ENCODE measurements around the gene GARIN5B.

Gene GARIN5B

DNA sequence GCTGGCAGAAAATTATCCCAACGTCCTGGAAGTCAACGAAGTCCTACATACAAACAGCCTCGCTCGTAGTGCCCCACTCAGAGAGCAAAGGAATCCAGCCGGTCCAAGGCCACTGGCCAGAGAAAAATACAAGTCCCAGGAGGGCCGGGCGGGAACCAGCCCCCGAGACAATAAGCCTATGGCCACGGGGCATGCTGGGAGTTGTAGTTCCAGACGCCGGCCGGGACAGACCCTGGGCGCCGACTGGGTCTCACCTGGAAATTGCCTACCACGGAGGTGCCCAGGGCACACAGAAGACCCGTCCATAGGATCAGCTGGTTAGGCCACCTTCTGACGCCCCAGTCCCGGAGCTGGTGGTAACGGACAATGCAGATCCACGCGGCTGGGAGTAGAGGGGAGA is 43.3 kb downstream of the GARIN5B start:
- no peak for DNase-seq

DNA sequence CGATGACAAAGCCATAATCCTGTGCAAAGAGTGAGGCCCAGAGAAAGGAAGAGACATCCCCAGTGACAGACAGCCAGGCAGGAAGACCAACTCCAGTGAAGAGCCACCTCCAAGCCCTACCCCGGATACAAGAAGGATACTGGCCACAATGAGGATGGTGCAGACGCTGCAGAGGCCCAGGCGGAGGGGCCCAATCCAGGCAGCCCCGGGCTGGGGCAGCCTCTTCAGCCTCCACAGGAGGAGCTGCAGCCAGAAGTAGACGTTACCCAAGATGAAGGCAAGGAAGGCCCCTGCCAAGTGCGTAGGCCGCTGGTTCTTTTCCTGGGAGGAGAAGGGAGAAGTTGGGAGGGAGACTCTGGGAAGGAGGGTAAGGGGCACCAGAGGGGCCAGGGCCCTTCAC is 46.4 kb downstream of the GARIN5B start:
- no peak for DNase-seq

DNA sequence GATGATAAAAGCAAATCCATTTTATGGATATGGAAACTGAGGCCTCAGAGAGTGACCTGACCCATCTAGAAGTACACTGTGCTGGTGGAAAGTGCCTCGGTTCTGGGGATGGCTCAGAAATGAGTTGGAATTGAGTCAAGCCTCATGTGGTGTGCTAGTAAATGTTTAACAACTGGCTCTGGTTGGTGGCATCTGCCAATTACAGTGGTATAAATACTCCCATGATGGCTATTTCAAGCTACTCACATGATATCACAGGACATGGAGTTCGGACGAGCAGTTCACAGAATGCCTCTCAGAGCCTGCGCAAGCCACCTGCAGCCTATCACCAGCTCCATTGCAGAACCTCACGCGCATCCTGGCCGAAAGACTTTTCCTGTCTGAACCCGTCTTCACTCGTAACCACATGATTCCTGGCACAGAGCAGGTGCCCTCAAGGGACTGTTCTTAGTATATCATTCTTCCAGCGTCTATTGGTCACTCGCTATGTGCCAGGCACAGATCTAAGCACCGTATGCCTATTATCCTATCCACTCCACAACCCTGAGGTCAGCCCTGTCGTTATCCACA is 47.0 kb downstream of the GARIN5B start:
- DNase-seq: no peak

DNA sequence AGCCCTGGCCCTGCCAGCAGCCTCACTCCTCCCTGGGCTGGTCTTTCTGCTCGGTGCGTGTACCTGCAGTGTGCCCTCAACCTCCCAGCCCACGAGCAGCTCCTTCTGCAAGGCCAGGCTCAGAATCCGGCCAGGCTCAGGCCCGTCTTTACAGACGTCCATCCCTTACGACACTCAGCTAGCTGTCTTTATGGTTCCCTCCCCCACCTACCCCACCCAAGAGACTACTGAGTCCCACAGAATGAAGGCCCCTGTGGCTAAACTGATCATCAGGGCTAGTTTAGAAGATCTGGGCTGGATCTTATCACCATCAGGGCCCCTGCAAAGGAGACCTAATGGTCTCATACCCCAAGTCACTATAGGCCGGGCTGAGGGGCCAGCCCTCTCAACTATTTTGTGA is 48.7 kb downstream of the GARIN5B start:
- DNase-seq: no peak

DNA sequence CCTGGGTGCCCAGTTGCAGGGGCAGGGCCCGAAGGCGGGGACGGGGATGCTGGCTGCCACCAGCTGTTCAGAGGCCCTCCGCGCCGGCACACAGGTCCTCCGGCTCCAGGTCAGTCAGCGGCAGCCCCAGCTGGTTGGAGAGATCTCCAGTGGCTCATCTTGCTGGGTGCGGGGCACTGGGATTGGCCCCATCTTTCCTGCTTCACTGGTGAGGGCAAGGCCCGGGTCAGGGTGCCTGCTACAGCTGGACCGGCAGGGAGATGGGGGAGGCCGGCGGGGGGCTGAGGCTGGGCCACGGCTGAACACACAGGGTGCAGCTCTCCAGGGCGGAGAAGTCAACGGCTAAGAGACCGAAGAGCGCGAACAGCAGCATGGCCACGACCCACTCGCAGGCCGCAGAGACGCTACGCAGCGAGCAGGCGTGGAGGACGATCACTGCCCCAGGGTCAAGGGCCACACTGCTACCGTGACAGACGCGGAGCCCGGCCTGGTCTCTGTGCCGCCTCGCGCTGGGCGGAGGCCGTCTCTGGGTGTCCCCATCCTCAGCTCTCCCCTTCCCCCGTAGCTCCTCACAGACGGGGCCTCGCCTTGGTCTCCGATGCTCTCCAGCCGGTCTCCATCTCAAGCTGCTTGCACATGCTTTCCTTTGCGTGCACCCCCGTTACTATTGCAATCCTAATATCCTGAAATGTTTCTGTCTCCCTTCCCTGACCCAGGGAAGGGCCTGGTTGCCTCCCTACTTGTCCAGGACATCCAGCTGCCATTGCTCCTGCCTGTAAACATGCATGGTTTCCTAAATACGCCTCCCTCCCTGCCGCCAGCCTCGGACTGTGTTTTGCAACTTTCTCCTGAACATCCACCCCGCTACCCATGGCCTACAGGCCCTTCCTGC is 50.2 kb downstream of the GARIN5B start:
- DNase-seq: no peak

DNA sequence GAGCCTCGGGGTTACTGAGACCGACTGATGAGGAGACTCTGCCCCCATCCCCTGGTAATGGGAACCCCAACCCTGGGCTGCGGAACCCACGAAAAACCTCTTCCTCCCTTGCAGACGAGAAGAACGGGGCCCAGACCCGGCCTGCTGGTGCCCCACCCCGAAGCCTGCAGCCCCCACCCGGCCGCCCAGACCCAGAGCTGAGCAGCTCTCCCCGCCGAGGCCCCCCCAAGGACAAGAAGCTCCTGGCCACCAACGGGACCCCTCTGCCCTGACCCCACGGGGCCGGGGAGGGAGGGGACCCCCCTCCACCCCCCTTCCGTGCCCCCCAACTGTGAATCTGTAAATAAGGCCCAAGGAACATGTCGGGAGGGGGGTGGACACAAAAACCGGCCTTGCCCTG is 51.3 kb downstream of the GARIN5B start:
- no peak for DNase-seq

DNA sequence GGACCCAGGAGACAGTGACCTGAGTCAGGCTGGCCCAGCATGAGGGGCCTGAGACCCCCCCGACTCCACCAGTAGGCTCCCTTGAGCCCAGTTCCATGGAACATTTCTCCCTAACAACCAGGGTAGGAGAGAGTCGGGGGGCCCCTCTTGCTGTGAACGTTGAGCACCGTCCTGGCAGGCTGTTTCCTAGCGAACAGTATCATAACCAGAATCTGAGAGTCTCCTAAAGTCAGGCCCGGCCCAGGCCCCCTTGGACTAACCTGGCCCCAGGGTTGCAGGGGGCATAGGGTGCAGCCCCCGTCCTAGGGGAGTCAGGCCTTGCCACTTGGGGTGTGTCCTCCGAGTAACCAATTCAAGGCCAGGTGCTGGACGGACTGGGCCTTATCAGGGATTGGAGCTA is 51.7 kb downstream of the GARIN5B start:
- no peak for DNase-seq

DNA sequence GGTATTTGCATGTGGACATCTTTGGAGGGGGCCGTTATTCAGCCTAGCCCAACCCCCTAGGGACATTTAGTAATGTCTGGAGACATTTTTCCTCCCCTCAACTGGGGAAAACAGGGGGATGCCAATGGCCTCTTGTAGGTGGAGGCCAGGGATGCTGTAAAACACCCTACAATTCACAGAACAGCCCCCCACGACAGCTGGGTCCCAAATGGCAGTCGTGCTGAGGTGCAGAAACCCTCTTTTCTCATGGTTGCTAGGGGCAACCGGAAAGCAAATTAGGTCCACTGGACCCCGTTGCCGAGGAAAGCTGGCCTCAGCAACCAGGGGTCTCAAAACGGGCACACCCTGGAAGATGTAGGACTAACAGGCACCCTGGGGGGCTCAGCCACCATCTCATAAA is 52.6 kb downstream of the GARIN5B start:
- no peak for DNase-seq

DNA sequence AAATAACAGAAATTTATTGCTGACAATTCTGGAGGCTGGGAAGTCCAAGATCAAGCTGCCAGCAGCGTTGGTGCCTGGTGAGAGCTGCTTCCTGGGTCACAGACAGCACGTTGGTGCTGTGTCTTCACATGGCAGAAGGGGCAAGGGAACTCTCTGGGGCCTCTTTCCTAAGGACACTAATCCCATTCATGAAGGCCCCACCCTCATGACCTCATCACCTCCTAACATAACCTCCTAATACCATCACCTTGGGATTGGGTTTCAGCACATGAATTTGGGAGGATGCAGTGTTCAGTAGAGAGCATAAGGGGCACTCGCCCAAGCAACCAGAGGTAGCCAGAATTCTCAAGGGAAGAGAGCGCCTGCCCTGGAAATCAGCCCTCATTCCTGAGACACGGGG is 53.6 kb downstream of the GARIN5B start:
- no peak for DNase-seq

DNA sequence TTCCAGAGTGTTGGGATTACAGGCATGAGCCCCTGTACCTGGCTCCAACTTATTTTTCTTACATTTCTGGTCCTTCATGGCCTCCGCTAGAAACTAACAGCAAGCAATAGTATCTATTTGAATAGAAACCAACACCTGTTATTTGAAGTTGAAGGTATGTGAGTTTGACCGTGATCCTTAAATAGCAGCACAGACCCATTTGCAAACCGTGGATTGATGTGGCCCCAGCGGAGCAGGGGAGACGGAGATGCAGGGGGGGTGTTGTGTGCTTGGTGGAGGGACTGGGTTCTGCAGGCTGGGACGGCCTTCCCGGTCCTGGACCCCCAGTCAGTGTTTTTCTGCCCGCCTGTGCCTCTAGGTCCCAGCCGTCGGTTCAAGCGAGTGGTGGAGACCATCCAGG is 54.8 kb downstream of the GARIN5B start:
- DNase-seq: no peak

DNA sequence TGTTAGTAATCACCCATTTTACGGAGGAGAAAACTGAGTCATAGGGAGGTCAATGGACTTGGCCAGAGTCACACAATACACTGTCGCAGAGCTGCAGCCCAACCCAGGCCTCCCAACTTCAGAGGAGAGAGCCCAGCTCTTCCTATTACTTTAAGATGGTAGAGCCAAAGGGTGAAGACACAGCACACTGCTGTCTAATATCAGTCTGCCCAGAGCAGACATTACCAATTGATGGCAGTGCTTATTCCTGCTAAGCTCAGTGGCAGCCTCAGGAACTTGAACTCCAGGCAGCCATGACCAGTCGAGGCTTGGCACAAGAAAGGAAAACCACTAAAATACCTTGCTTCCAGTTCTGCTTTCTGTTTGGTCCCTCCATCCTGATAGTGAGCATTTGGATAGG is 56.3 kb downstream of the GARIN5B start:
- DNase-seq: no peak

DNA sequence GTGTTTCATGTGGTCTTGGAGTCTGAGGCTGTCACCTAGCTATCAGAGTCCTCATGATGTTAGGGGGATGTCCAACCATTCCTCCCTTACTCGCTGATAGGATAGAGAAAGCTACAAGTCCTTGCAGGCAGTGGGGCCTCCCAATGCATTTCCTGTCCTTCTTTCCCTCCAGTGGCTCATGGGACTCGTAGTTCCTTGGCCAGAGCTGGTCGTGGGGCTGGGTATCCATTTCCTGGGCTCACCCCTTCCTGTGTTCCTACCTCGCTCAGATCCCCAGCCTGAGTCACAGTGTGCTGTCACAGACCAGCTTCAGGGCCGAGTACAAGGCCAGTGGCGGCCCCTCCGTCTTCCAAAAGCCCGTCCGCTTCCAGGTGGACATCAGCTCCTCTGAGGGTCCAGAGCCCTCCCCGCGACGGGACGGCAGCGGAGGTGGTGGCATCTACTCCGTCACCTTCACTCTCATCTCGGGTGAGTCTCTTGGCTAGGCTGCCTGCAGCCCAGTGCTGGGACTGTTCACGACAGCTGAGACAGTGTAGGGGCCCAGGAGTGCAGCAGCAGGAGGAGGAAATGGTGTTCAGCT is 57.0 kb downstream of the GARIN5B start:
- no peak for DNase-seq

DNA sequence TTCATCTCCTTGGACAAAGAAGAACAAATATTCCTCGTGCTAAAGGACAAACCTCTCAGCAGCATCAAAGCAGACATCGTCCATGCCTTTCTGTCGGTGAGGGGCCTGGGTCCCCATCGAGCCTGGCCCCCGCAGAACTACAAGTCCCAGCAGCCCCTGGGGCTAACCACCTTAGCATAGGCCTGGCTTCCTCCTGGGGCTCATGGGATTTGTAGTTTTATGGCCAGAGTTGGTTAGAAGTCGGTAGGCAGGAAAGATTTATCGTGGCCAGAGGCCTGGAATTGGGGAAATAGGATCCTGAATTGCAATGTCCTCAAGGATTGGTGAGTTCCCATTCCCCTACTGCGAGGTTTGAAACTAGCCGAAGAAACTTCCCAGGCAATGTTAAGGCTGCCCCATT is 57.6 kb downstream of the GARIN5B start:
- DNase-seq: peak; percentile 17

DNA sequence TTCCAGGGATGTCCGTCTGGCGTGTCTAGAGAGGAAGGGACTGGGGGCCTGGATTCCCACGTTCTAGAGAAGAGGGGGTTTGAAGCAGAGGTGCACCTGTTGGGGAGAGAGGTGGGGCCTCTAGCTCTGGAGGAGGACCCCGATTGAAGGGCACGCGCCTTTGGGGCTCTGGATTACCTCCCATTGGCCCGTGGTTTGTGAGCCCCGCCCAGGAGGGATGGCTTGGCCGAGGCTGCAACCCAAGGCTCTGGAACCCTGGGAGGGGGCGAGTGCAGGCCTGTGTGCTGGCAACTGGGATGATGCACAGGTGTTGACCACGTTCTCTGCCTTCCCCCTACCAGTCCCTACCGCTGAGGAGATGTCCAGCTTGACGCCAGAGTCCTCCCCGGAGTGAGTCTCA is 58.1 kb downstream of the GARIN5B start:
- DNase-seq: no peak

Measured in NCI-H1105 treated with DMSO at 0.1 percent for 48 hours (cell line).